ENCODE data around the gene PRR12. TPM values are rescaled to one million over a fixed set of nuclear protein-coding genes. Genes with fewer than 3 reads are reported as not detected.

Gene PRR12
- total RNA-seq, 2 experiments from 2014 or later = 41.7 to 42.2 TPM

DNA sequence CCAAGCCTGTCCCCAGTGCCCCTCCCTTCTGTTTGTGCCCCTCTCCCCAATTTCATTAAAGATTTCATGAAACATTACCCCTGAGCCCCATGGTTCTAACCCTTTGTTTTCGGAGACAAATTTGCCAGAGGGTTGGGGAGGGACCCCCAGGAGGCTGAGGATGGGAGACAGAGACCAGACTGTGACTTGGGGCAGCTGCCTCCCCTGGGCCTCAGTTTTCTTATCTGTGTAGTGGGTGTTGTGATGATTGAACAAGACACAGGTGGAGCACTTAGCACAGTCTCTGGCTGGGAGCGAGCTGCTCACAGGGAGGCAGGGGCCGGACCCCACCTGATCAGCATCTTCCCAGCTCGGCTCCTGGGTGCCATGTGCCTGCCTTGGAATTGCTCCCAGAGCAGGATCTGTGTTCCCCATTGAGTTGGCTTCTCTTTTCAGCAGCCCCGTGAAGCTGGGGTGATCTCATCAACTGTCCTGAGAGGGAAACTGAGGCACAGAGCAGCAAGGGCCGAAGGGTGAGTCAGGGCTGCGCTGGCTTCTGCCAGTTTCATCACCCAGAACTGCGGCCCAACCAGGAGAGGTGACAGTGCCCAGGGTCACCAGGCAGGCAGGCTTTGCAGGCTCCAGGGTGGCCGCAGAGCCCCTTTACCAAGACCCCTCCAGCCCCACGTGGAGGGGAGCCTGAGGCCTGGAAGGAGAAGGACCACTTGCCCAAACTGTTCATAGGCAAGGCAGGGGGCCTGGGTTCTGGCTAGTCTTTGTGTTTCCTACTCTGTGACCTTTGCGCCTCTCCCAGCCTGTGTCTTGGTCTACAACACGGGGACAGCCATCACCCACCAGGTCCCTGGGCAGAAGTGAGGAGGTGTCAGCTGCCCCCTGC is 67.8 kb downstream of the PRR12 start:
- Histone ChIP-seq H3K4me3 (ENCODE audit: low read length) (no peak overlapping the region), H3K9me3 (ENCODE audit: control insufficient read depth in 1 of 2, insufficient read depth in 1 of 2, low read length in 2 of 2) (no peaks in the 10 kb centered on the region), H3K27me3 (ENCODE audit: control insufficient read depth in 1 of 2, insufficient read depth in 2 of 2, low read length in 2 of 2) (no peaks in the 10 kb centered on the region), H3K4me1 (ENCODE audit: insufficient read depth, low read length) (peaks cover 38% of the 10 kb centered on the region), H3K27ac (ENCODE audit: low read depth in 1 of 2, low read length in 2 of 2) (no peak overlapping the region), H3K36me3 (ENCODE audit: insufficient read depth, low read length) (peaks cover 86% of the 10 kb centered on the region)
- Mint-ChIP-seq H3K4me1 (ENCODE audit: low read depth) (peaks cover 5% of the 10 kb centered on the region), H3K27me3 (no peaks in the 10 kb centered on the region), H3K4me3 (no peak overlapping the region), H3K27ac (peak overlapping the region; percentile 65), H3K36me3 (ENCODE audit: low read depth) (peaks cover 64% of the 10 kb centered on the region), H3K9me3 (no peaks in the 10 kb centered on the region)
- ChIA-PET CTCF (no interaction called here), POLR2A (no interaction called here)
- DNase-seq (no peak), ATAC-seq (ENCODE audit: poor library complexity) (no peak)
- intact Hi-C loops (cut with DNase I, micrococcal nuclease) = no loop called here
- TF ChIP-seq, protein P1, sequence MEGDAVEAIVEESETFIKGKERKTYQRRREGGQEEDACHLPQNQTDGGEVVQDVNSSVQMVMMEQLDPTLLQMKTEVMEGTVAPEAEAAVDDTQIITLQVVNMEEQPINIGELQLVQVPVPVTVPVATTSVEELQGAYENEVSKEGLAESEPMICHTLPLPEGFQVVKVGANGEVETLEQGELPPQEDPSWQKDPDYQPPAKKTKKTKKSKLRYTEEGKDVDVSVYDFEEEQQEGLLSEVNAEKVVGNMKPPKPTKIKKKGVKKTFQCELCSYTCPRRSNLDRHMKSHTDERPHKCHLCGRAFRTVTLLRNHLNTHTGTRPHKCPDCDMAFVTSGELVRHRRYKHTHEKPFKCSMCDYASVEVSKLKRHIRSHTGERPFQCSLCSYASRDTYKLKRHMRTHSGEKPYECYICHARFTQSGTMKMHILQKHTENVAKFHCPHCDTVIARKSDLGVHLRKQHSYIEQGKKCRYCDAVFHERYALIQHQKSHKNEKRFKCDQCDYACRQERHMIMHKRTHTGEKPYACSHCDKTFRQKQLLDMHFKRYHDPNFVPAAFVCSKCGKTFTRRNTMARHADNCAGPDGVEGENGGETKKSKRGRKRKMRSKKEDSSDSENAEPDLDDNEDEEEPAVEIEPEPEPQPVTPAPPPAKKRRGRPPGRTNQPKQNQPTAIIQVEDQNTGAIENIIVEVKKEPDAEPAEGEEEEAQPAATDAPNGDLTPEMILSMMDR (IDR thresholded peaks at IDR 0.05) = no peak

DNA sequence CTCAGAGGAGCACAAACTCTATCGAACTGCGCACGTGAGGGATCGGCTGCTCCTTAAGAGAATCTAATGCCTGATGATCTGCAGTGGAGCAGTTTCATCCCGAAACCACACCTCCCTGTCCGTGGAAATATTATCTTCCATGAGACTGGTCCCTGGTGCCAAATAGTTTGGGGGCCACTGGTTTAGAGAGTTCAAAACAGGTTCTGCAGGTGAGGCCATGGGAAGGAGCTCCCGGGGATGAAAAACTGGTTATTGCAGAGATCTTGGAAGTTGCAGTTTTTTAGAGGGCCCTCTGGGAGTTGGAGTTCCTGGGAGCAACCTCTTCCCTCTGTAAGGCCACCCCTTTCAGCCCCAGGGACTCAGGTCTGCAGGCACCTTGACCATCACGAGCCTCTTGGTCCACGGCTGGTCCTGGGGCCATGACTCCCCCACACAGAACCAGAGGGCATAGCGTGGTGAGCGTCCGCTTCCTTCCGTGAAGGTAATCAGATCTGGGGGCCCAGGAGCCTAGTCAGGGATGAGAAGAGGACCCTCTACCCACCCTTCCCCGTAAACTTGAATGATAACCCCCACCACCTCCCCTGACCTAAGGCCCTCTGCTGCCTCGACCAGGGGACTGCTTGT is 69.5 kb downstream of the PRR12 start:
- ATAC-seq (ENCODE audit: poor library complexity) (no peak), DNase-seq (no peak)
- H3K9me3 ChIP-seq (ENCODE audit: control insufficient read depth in 1 of 2, insufficient read depth in 1 of 2, low read length in 2 of 2) = no peaks in the 10 kb centered on the region
- Mint-ChIP-seq H3K36me3 (ENCODE audit: low read depth) (peaks cover 66% of the 10 kb centered on the region), H3K27ac (peak overlapping the region; percentile 65), H3K4me3 (no peak overlapping the region), H3K27me3 (no peaks in the 10 kb centered on the region), H3K9me3 (no peaks in the 10 kb centered on the region), H3K4me1 (ENCODE audit: low read depth) (peaks cover 13% of the 10 kb centered on the region)
- POLR2A ChIA-PET = interaction anchor here (1.3 to 6.7 kb wide), 4 partner anchors 16 to 80 kb away, joined by 4 to 92 read pairs (median 6); partner anchors contain the start of genes NOSIP, PRMT1, RRAS and SCAF1
- peaks cover 47% of the 10 kb centered on the region for H3K4me1 ChIP-seq (ENCODE audit: insufficient read depth, low read length)
- H3K27ac ChIP-seq (ENCODE audit: low read depth in 1 of 2, low read length in 2 of 2) = no peak overlapping the region
- H3K36me3 ChIP-seq (ENCODE audit: insufficient read depth, low read length) = peaks cover 71% of the 10 kb centered on the region
- CTCF ChIA-PET = no interaction called here
- TF ChIP-seq, protein P1 (IDR thresholded peaks at IDR 0.05) = no peak
- H3K4me3 ChIP-seq (ENCODE audit: low read length) = no peak overlapping the region
- H3K27me3 ChIP-seq (ENCODE audit: control insufficient read depth in 1 of 2, insufficient read depth in 2 of 2, low read length in 2 of 2) = no peaks in the 10 kb centered on the region
- intact Hi-C loops (cut with DNase I, micrococcal nuclease) = loop anchor here in 1 of 2 experiments (10.0 kb wide), 1 partner anchor 1406 kb away; the partner anchor contains the start of gene CARD8

DNA sequence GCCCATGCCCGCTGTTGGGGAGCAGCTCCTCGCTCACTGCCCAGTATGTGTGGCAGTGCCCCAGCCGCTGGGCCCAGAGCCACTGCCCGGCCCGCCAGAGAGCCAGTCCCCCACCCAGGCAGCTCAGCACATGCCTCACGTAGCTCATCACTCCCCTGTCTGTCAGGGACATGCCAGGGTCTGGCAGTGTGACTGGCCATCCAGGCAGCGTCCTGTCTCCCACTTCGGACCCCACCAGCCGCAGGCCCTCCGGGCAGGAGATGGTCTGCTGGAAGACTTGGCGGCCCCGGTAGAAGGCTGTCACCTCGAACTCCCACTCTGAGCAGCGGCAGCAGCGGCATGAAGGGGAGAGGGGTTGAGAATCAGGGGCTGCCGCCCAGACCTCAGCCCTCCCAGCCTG is 71.0 kb downstream of the PRR12 start:
- no peaks in the 10 kb centered on the region for H3K27me3 Mint-ChIP-seq
- H3K27ac ChIP-seq (ENCODE audit: low read depth in 1 of 2, low read length in 2 of 2) = peak overlapping the region; percentile 66 to 90

More for the DNA sequence above, 71.0 kb downstream of the PRR12 start:
- no peak overlapping the region for H3K27ac Mint-ChIP-seq
- no peaks in the 10 kb centered on the region for H3K9me3 Mint-ChIP-seq
- ATAC-seq (ENCODE audit: poor library complexity) (no peak), DNase-seq (no peak)
- H3K4me3 ChIP-seq (ENCODE audit: low read length) = no peak overlapping the region
- ChIA-PET POLR2A (interaction anchor here (0.7 to 6.7 kb wide), 5 partner anchors 15 to 102 kb away, joined by 3 to 125 read pairs (median 5); partner anchors contain the start of genes PRMT1, PRR12, RRAS and SCAF1), CTCF (interaction anchor here (1.7 kb wide), 1 partner anchor 92 kb away, joined by 4 read pairs; no protein-coding TSS in a partner anchor)
- H3K4me1 ChIP-seq (ENCODE audit: insufficient read depth, low read length) = peaks cover 58% of the 10 kb centered on the region
- TF ChIP-seq, protein P1 (IDR thresholded peaks at IDR 0.05) = no peak
- no peaks in the 10 kb centered on the region for H3K27me3 ChIP-seq (ENCODE audit: control insufficient read depth in 1 of 2, insufficient read depth in 2 of 2, low read length in 2 of 2)
- H3K4me1 Mint-ChIP-seq (ENCODE audit: low read depth) = peaks cover 18% of the 10 kb centered on the region
- H3K9me3 ChIP-seq (ENCODE audit: control insufficient read depth in 1 of 2, insufficient read depth in 1 of 2, low read length in 2 of 2) = no peaks in the 10 kb centered on the region
- H3K36me3 Mint-ChIP-seq (ENCODE audit: low read depth) = peaks cover 55% of the 10 kb centered on the region
- no peak overlapping the region for H3K4me3 Mint-ChIP-seq
- peaks cover 55% of the 10 kb centered on the region for H3K36me3 ChIP-seq (ENCODE audit: insufficient read depth, low read length)
- intact Hi-C loops (cut with DNase I, micrococcal nuclease) = loop anchor here in 1 of 2 experiments (10.0 kb wide), 1 partner anchor 1407 kb away; the partner anchor contains the start of gene CARD8
